GM03348 (cell line): ENCODE measurements around the gene LCN6.
"Not testable (repeated sequence)": the region's sequence is repeated elsewhere in the genome, so short reads cannot be mapped to it uniquely, and the experiment has no call there.

ENCODE experiments used
- DNase-seq: peaks from one replicate; pipeline ENCODE4 v3.0.0; 2012; ENCODE audit warnings: low spot score

The LCN6 gene

GRCh38 chr9:136759436-136760325, 11.4 kb upstream of the LCN6 start:
- no peak for DNase-seq

DNA sequence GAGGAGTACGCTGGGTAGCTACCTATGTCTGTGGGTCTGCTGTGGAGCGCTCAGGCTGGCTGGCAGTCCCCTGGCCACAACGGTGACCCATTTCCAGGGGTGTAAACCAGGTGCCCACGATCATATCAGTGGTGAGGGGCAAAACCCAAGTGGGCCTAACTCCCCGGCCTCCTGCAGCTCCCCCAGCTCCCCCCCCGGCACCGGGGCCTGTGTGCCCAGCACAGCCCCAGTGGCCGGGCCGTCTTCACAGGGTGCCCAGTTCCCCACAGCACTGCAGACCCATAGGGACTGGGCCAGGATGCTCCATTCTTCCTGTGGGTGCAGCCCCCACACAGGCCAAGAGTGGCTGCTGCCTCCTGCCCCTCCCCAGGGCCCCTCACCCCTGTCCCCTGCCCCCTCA, 10.7 kb upstream of the LCN6 start:
- no peak for DNase-seq

DNA sequence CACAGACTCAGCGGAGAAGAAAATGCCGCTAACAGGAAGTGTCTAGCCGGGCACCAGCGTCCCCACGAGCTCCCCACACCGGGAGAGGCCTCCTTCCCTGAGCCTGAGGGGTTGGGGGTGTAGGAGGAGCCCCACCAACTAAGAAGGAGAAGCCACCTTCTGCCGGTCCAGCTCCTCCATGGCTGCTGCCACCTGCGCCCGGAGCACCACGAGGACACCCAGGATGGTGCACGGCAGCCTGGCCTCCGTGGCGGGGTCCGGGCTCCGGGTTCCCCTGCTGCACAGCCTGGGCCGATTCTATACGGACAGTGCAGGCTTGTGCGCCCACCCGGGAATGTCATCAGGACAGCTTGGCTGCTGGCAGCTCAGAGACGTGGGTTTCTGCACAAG, 9.4 kb upstream of the LCN6 start:
- DNase-seq = no peak

DNA sequence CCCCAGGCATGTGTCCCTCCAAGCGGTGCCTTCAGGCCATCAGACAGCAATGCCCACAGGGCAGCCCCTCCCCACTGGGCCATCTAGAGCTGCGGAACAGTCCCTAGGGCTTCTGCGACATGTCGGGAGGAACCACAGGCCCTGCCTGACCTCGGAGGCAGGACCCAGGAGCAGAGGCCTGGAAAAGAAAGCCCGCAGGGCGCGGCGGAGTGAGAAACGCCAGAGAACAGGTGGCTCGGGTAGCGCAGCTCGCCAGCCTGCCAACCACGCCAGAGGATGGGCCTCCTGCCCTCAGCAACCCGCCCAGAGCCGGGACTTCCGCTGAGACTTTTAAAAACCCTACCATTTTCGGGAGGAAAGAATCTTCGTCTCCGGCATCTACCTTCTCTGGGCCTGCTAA, 9.0 kb upstream of the LCN6 start:
- DNase-seq = no peak

DNA sequence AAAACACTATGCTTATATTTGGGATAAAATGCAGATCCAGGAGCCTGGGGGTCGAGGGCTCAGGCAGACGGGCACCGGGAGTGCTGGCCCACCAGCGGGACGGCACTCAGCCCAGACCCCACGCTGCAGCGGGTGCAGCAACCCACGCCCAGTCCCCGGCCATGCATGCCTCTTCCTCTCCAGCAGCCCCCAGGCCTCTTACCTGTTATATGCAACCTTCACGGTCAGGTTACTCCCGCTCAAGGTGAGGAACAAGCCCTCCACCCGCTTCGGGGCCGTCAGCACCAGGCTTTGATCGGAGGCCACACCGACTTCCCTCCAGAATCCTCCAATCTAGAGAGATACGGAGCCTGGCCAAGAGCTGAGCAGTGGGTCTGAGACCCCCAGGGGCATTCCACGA, 8.5 kb upstream of the LCN6 start:
- no peak for DNase-seq

- no peak for DNase-seq
Measured at GRCh38 chr9:136756134-136756438, 7.8 kb upstream of the LCN6 start.

DNA sequence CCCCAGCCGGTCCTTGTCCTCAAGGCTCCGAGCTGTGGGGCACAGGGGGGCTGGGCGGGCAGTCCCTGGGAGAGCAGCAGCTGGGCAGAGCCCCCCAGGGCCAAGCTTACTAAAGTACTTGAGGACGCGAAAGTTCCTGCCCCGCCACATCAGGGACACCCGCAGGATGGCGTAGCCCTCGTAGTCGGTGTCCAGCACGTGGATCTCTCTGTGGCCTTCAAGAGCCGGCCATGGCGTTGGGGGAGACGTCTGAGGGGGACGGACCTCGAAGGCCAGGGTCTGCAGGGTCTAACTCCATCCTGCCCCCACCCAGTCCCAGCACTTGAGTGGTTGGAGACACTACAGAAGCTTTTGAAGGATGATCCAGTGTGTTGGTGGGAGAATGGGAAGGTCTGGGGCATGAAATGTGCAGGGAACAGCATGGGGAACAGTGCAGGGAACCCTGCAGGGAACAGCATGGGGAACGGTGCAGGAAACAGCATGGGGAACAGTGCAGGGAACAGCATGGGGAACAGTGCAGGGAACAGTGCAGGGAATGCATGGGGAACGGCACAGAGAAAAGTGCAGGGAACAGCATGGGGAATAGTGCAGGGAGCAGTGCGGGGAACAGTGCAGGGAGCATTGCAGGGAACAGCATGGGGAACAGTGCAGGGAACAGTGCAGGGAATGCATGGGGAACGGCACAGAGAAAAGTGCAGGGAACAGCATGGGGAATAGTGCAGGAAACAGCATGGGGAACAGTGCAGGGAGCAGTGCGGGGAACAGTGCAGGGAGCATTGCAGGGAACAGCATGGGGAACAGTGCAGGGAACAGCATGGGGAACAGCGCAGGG, 7.2 kb upstream of the LCN6 start:
- DNase-seq = not testable (repeated sequence)

- no peak for DNase-seq
Measured at GRCh38 chr9:136754626-136755301, 6.4 kb upstream of the LCN6 start.

DNA sequence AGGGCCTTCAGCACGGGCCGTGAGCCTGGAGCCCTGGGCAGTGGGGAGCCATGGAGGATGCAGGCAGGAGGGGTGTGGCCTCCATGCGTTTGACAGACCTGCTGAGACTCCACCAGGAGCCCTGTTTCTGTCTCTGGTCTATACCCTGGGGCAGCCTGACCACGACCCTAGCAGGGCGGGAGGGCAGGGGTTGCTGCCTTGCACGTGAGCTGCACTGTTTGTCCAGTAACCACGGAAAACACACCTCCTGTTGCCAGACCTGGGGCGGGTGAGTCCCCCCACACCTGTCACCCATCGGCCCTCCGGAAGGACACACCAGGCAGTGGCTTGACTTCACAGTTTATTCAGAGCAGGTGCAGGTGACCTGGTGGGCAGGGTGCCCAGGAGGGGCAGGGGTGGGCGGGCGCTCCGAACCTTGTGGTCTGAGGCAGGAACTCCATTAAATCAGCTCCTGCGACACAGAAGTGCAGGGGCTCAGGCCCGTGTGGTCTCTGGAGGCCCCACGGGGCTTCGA, 5.8 kb upstream of the LCN6 start:
- DNase-seq = no peak

GRCh38 chr9:136753371-136754058, 5.2 kb upstream of the LCN6 start:
- no peak for DNase-seq

- DNase-seq = no peak
Measured at GRCh38 chr9:136751814-136752213, 3.5 kb upstream of the LCN6 start.

DNA sequence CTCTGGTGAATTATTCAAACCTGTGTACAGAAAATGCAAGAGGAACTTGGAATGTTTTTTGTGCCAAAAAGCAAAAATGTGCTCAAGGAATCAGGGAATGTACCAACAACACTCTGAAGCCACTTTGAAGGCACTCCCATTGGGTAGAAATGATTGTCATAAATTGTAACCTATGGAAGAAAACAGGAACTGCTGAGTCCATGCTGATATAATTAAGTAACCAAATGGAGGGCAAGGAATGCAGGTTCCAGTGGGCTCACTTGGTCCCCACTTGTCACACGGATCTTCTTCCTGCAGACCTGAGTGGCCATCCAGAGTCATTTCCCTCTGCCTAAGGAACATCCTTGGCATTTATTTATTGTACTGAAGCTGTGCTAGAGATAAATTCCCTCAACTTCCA, 2.9 kb upstream of the LCN6 start:
- DNase-seq = no peak

DNA sequence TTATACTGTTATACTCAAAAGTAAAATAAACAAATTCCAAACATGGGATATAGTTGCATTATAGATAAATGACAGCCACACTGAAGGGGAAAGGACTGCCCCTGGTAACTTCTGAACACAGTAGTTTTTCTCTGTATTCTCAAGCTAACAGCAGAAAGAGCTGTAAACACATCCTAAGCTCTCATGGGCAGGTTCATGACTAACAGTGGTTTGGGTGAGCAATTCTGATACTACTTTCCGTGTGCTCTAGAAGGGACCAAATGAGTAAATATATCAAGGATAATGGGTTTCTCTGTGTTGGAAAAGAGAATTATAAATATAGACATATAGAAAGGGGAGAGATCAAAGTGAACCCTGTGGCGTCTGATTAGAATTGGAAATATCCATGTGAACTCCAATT, 2.2 kb upstream of the LCN6 start:
- DNase-seq = no peak

DNA sequence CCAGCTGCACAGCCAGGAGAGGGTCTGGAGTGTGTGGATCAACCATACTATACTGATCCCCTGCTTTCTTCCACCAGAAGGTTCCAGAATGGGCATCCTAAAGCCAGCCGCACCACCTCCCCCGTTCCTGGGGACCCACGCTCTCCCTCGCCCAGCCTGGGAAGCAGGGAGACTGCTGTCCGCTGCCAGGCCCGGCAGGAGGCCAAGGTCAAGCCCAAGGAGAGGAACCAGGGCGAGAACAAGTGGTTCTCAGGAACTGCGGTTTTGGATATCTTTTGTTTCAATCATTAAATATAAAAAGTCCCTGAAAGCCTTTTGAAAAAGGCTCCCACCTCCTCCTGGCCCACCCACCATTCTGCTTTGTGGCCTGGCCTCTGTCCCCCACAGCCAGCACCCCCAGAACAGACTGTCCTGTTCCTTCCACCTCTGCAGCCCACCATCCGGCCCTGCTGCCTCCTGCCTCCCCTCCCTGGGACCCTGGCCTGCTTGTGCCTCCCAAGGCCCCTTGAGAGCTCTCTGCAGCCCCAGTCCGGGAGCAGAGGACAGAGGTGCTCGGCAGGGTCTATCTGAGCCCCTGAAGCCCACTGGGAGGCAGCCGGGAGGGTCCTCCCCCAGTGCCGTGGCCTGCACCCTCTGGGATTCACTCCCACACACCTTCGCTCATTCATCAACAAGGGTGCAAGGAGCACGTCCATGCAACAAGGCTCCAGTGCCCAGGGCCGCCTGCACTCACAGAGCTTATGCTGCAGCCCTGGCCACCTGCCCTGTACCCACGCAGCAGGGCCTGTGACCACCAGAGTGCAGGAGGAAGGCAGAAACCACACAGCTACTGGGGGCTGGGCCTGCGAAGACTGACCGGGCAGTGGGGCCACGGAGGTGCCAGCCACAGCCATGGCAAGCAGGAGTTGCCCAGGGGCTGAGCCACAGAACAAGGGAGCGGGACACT, 614 bp upstream of the LCN6 start:
- no peak for DNase-seq

DNA sequence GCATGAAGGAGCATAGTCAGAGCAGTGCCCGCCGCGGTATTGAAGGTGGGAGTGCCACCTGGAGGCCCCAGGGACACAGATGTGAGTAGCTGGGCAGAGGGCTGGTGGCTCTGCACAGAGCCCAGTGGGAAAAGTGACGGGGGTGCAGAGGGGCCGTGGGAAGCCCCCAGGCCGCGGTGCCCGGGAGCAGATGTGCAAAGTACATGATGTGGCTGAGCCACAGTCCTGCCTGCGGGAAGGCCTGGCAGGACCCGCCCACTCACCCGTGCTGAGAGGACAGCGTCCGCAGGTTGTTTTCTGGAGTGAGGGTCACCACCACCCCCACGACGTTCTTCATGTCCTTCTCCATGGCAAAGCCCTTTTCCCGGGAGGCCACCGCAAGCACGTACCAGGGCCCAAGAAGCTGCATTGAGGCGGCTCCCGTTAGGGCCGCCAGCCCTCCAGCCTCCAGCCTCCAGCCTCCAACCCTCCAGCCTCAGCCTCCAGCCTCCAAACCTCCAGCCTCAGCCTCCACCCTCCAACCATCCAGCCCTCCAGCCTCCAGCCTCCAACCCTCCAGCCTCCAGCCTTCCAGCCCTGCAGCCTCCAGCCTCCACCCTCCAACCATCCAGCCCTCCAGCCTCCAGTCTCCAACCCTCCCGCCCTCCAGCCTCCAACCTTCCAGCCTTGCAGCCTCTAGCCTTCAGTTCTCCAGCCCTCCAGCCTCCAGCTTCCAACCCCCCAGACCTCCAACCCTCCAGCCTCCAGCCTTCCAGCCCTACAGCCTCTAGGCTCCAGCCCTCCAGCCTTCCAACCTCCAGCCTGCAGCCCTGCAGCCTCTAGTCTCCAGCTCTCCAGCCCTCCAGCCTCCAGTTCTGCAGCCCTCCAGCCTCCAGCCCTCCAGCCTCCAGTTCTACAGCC, 914 bp downstream of the LCN6 start:
- DNase-seq = no peak

- no peak for DNase-seq
Measured at GRCh38 chr9:136746621-136747020, 1.7 kb downstream of the LCN6 start.

DNA sequence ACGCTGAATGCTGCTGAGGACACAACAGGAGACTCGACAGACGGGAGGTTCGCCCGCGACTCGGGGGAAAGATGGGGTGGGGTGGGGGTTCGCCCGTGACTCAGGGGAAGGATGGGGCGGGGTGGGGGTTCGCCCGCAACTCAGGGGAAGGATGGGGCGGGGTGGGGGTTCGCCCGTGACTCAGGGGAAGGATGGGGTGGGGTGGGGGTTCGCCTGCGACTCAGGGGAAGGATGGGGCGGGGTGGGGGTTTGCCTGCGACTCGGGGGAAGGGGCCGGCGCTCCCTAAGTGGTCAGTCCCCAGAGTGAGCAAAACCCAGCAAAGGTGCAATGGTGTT, 2.2 kb downstream of the LCN6 start:
- no peak for DNase-seq

DNA sequence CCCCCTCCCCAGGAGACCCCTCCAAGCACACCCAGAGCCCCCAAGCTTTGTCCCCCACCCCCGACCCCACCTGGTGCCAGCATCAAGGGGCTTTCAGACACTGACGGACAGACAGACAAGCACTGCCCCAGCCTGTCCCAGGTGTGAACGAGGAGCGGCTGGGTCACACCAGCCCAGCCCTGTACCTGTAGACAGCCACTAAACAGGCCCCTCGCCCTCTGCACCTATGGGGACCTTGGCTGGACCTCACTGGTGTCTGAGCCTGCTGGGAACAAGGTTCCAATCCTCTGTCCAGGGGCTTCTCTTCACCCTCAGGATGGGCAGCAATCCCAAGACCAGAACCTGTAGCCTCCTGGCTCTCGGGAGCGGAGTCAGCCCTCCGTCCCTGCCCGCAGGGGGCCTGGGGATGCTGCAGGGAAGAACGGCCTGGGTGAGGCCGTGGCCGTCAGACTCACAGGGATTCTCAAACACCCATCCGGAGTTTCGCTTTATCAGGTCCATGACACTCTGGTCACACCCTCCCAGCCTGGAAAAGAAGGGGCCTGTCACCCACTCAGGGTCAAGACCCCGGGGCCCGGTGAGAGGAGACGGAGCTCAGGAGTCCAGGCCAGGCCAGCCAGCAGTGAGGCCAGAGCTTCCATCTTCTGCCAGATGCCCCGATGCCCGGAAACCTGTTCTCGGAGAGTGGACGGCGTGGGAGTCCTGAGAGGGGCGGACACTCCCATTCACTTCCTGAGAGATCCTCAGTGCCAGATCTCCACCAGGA, 2.8 kb downstream of the LCN6 start:
- no peak for DNase-seq

DNA sequence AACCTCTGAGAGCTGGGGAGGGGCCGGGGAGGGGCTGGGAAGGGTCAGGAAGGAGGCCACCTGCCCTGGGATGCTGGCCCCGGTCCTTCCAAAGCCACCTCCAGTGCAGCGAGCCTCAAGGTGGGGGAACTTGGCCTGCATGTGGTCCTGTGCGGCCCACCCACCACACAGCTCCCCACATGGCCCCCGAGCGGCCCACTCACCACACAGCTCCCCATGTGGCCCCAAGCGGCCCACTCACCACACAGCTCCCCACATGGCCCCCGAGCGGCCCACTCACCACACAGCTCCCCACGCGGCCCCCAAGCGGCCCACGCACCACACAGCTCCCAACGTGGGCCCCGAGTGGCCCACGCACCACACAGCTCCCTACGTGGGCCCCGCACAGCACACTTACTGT, 3.6 kb downstream of the LCN6 start:
- DNase-seq = no peak
